ENCODE data around the gene CYGB.

Gene CYGB

GRCh38 chr17:76497979-76498875, 39.3 kb downstream of the CYGB start:
- no peak for DNase-seq

- no peak for DNase-seq
Measured at GRCh38 chr17:76497699-76497978, 39.9 kb downstream of the CYGB start.

- no peak for DNase-seq
Measured at GRCh38 chr17:76496464-76496863, 41.0 kb downstream of the CYGB start.

GRCh38 chr17:76495663-76496400, 41.7 kb downstream of the CYGB start:
- no peak for DNase-seq

- no peak for DNase-seq
Measured at GRCh38 chr17:76493505-76494167, 43.9 kb downstream of the CYGB start.

GRCh38 chr17:76492989-76493501, 44.5 kb downstream of the CYGB start:
- DNase-seq: peak; percentile 19

- no peak for DNase-seq
Measured at GRCh38 chr17:76492123-76492988, 45.2 kb downstream of the CYGB start.

- no peak for DNase-seq
Measured at GRCh38 chr17:76491271-76492122, 46.0 kb downstream of the CYGB start.

- DNase-seq: no peak
Measured at GRCh38 chr17:76490112-76490710, 47.3 kb downstream of the CYGB start.

GRCh38 chr17:76487451-76488192, 49.9 kb downstream of the CYGB start:
- DNase-seq: no peak

- no peak for DNase-seq
Measured at GRCh38 chr17:76485569-76485968, 51.9 kb downstream of the CYGB start.

GRCh38 chr17:76484228-76484725, 53.2 kb downstream of the CYGB start:
- DNase-seq: no peak

- DNase-seq: no peak
Measured at GRCh38 chr17:76481071-76481655, 56.3 kb downstream of the CYGB start.

GRCh38 chr17:76480632-76481031, 56.9 kb downstream of the CYGB start:
- DNase-seq: no peak

- DNase-seq: no peak
Measured at GRCh38 chr17:76479515-76480060, 57.9 kb downstream of the CYGB start.

- DNase-seq: no peak
Measured at GRCh38 chr17:76478730-76479514, 58.6 kb downstream of the CYGB start.

GRCh38 chr17:76478097-76478496, 59.4 kb downstream of the CYGB start:
- no peak for DNase-seq

GRCh38 chr17:76477576-76477975, 59.9 kb downstream of the CYGB start:
- no peak for DNase-seq
